Fibroblast of skin of left biceps (primary cell): ENCODE results near the gene ANKRD45.
"Not testable (repeated sequence)": the region's sequence is repeated elsewhere in the genome, so short reads cannot be mapped to it uniquely, and the experiment has no call there.

ENCODE experiments used
- DNase-seq, 2 experiments: peaks; one replicate each; pipeline ENCODE4 v3.0.0-alpha.2; 2013; ENCODE audit warnings: low read depth in 2 of 2

Gene ANKRD45

GRCh38 chr1:173642450-173643139 is 27.1 kb downstream of the ANKRD45 start:
- not testable (repeated sequence) for DNase-seq

- DNase-seq, result no peak
Observed at GRCh38 chr1:173639102-173639501, 30.5 kb downstream of the ANKRD45 start.

GRCh38 chr1:173638043-173639021 is 31.3 kb downstream of the ANKRD45 start:
- DNase-seq, result no peak

- DNase-seq, result not testable (repeated sequence)
Observed at GRCh38 chr1:173637236-173638042, 32.2 kb downstream of the ANKRD45 start.

GRCh38 chr1:173635116-173635515 is 34.5 kb downstream of the ANKRD45 start, which contains the start of gene TEX50:
TEX50 (plus strand) TSS chr1:173635338; CDS start chr1:173635522, 184 bp downstream.
- DNase-seq, result no peak

GRCh38 chr1:173628888-173629287 is 40.8 kb downstream of the ANKRD45 start:
- DNase-seq, result no peak

- DNase-seq, result no peak
Observed at GRCh38 chr1:173627269-173627668, 42.4 kb downstream of the ANKRD45 start.

- DNase-seq, result no peak
Observed at GRCh38 chr1:173616859-173617258, 52.8 kb downstream of the ANKRD45 start.

- DNase-seq, result not testable (repeated sequence)
Observed at GRCh38 chr1:173613086-173613485, 56.6 kb downstream of the ANKRD45 start.

- DNase-seq, result no peak
Observed at GRCh38 chr1:173608503-173609216, 61.0 kb downstream of the ANKRD45 start.

- no peak for DNase-seq
Observed at GRCh38 chr1:173603056-173603591, 66.5 kb downstream of the ANKRD45 start, which contains the start of gene SLC9C2. SLC9C2 (minus strand) TSS chr1:173603072; CDS start chr1:173601776, 1,296 bp downstream.

- no peak for DNase-seq
Observed at GRCh38 chr1:173601588-173601987, 68.1 kb downstream of the ANKRD45 start.

GRCh38 chr1:173596097-173596825 is 73.4 kb downstream of the ANKRD45 start:
- DNase-seq, result no peak

- not testable (repeated sequence) for DNase-seq
Observed at GRCh38 chr1:173591138-173591537, 78.5 kb downstream of the ANKRD45 start.

GRCh38 chr1:173590557-173590956 is 79.1 kb downstream of the ANKRD45 start:
- no peak for DNase-seq

- DNase-seq, result no peak
Observed at GRCh38 chr1:173581383-173582079, 88.1 kb downstream of the ANKRD45 start.

- no peak for DNase-seq
Observed at GRCh38 chr1:173580658-173581057, 89.0 kb downstream of the ANKRD45 start.

GRCh38 chr1:173580071-173580470 is 89.6 kb downstream of the ANKRD45 start:
- no peak for DNase-seq

GRCh38 chr1:173573596-173573995 is 96.1 kb downstream of the ANKRD45 start:
- no peak for DNase-seq
